HK-2 (cell line): ENCODE measurements around the gene GON7.
"Not testable (repeated sequence)": the region's sequence is repeated elsewhere in the genome, so short reads cannot be mapped to it uniquely, and the experiment has no call there.

Experiments used
- DNase-seq: peaks from one replicate; pipeline ENCODE4 v3.0.0-alpha.2; 2018; ENCODE audit not compliant: unreplicated experiment

The GON7 gene

GRCh38 chr14:93158349-93158748 is 48.5 kb downstream of the GON7 start:
- DNase-seq: not testable (repeated sequence)

- DNase-seq: no peak
Observed at GRCh38 chr14:93156693-93157369, 50.0 kb downstream of the GON7 start.

GRCh38 chr14:93155667-93156066 is 51.2 kb downstream of the GON7 start:
- no peak for DNase-seq

GRCh38 chr14:93153121-93153520 is 53.7 kb downstream of the GON7 start:
- no peak for DNase-seq
